GM12874 (cell line): ENCODE results near the gene ANKS6.
A peak's percentile ranks its signal among the peaks of the same experiment; 100 is the strongest.

Experiments used
- TF ChIP-seq, protein P1 (sequence below): IDR thresholded peaks from 2 replicates; pipeline ENCODE4 v1.5.1; 2011; ENCODE audit warnings: low read depth, mild to moderate bottlenecking, control low read depth, low read length, moderate library complexity; ENCODE audit not compliant: insufficient read depth

ANKS6 gene

DNA sequence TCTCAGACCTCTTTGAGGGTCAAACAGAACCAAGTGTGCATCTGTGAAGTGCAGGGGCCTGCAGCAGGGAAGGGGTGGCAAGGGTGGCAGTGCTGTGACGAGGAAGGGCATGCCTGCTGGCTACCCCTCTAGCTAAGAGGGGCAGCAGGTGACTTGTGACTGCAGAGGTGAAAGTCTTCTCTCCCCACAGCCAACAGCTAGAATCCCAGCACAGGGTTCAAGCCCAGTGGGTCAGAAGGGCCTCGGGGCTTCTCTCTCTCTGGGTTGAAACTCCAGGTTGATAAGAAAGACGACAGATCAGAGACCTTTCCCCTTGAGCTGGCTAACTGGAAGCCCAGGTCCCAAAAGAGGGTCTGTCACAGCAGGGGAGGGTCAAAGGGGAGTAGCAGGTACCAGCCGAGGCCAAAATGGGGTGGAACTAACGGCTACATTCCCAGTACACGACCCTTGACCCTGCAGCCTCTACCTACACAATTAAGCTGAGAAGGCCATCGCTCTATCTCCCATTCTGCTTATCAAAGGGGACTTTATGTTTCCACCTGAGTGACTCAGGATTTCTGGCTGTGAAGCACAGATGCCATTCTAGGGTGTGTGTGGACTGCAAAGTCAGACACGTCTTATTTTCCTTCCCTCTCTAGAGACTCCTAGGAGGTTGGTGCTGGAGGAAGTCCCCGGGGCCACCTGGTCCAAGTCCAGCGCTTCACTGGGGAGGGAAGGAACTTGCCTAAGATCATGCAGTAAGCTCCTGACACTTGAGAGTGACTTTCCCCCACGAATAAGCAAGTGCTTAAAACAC is 14.6 kb downstream of the ANKS6 start:
- TF ChIP-seq, protein P1, sequence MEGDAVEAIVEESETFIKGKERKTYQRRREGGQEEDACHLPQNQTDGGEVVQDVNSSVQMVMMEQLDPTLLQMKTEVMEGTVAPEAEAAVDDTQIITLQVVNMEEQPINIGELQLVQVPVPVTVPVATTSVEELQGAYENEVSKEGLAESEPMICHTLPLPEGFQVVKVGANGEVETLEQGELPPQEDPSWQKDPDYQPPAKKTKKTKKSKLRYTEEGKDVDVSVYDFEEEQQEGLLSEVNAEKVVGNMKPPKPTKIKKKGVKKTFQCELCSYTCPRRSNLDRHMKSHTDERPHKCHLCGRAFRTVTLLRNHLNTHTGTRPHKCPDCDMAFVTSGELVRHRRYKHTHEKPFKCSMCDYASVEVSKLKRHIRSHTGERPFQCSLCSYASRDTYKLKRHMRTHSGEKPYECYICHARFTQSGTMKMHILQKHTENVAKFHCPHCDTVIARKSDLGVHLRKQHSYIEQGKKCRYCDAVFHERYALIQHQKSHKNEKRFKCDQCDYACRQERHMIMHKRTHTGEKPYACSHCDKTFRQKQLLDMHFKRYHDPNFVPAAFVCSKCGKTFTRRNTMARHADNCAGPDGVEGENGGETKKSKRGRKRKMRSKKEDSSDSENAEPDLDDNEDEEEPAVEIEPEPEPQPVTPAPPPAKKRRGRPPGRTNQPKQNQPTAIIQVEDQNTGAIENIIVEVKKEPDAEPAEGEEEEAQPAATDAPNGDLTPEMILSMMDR, result no peak

DNA sequence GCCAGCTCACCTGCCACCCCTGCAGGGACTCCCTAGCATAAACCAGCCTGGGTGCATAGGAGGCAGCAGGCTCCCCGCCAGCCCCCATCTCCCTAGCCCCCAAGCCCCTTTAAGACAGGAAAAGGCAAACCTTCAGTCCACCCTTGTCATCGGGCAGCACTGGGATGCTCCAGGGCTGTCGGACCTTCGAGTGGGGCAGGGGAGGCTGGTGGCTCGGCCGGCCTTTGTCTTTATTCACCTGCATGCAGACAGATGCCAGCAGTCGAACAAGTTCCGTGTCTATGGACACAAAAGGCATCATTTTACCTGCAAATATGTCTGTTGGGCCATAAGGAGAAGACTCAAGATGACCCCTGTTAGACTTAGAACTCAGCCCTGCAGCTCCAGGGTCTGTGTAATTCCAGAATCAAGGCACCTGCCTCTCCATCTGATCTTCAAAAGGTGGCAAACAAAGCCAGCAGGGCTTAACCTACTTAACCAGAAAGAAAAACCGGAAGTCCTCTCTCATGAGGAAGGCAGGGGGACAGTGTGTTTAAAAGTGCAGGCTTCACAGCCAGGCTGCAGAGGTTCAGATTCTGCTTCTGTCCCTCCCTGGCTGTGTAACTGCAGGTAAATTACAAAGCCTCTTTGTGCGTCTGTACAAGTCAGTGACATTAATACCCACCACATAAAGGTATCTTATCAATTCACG is 16.2 kb downstream of the ANKS6 start:
- TF ChIP-seq, protein P1, result no peak

DNA sequence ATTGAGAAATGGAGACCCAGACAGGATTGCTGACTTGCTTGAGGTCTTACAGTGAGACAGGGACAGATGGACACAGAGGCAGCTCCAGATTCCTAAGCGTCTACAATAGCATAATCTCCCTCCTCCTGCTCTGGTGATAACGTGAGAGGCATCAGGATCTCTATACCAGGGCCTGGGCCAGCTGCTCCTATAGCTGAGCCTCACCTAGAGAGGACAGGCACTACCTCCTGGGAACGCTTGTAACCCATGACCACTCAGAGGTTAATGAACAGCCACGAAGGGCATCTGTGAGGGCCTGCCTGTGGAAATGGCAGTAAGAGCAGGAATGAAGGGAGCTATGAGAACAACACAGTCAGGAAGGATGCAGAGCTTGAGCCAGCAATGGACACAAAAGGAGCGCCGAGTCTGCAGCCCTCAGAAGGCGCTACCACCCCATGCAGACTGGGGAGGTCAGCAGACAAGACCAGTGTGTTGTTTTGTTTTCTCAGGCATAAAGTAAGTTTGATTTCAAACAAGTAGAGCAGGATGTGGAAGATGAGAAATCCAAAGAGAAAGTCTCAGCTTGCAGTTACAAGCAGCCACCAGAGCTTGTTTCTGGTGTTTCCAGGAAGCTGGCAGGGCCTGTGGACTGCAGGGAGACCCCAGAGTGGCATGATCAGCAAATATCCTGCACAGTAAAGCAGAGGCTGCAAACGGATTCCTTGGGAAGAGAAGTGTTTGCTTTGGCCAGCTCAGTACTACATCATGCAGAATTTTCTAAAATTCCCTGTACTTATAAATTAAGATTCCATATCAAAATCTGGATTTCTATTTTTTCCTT is 17.4 kb downstream of the ANKS6 start:
- TF ChIP-seq, protein P1, result no peak

DNA sequence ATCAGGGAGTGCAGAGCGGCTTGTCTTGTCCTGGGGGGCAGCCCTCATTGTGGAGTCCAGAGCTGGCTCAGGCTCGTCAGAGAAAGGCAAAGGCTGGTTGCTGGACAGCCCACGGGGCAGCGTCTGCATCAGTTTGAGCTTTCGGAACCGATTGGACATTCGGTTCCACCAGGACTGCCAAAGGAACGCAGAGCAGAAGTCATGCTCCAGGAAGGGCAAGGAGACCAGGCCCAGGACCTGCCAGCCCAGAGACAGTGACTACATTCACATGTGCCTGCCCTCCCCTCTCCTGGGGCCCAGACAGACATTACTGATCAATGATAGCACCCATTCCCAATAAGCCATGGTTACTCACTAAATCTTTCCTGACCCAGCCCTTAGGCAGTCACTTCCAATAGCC is 18.1 kb downstream of the ANKS6 start:
- TF ChIP-seq, protein P1, result no peak

DNA sequence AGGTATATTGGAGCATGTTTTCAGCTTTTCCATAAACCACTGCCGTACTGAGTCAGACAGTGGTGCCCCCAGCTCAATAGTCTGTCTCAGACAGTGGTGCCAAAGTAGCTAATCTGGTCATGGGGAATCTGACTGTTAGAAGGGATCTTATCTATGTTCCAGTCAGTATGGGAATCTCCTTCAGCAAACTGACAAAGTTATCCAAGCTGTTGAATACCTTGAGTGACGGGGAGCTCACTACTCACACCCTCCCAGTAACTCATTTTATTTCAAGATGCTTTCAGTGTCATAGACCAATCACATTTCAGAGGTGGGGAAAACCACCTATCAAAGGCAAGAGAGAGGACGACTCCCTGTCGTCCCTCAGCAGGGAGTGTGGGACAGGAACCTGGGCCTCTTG is 18.7 kb downstream of the ANKS6 start:
- TF ChIP-seq, protein P1, result no peak

DNA sequence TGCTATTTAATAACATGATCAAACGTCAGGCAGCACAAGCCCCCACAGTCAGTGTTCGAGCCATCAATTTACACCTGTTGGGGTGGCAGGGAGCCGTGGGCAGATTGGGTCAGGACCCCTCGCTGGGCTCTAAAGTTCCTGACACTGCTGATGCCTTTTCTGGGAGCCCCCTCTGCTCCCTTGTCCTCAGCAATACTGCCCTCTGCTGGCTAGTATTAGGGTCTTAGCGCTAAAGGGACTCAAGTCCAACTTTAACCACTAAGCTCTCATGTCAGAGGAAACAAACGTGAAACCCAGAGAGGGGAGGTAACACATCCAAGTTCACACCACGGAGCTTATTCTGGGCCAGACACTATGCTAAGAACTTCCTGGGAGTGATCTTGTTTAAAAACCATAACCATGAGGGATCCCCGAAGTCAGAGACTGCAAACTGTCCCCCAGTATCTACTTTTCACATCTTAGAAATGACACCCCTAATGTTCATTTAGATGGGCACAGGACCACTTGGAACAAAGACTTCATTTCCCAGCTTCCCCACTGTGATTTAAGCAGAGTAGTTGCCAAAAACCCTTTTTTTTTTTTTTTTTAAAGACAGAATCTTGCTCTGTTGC is 20.4 kb downstream of the ANKS6 start:
- TF ChIP-seq, protein P1, result peak; percentile 72

DNA sequence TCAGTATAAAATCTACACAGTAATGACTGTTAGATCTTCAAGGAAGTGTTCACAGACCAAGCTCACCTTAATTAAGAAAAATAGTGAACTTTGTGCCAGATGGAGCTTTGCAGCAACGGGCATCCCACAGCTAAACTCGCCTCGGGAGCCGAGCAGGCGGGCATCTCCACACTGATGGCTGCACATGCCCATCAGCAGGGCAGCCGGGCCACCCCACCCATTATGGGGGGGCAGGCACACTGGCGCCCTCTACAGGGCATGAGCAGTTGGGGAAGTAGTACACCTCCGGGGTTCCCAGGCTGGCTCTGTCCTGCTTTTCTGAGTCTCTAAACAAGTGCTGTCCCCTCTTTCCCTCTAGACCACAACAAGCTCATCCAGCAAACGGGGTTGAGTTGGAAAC is 21.6 kb downstream of the ANKS6 start:
- TF ChIP-seq, protein P1, result peak; percentile 70
